Hepatocyte (in vitro differentiated cells): Measurements from ENCODE around the gene CXCL5.

Source experiments
- CTCF ChIP-seq: fragments of 200-600 bp; sonication (generic); IDR thresholded peaks from 2 replicates; pipeline ENCODE4 v1.5.1; 2016; ENCODE audit warnings: antibody characterized with exemption, mild to moderate bottlenecking; ENCODE audit not compliant: poor library complexity
- EZH2 ChIP-seq: fragments of 200-600 bp; sonication (generic); IDR thresholded peaks from 2 replicates; pipeline ENCODE4 v1.6.1; 2016; ENCODE audit warnings: antibody characterized with exemption, mild to moderate bottlenecking, borderline replicate concordance

DNA sequence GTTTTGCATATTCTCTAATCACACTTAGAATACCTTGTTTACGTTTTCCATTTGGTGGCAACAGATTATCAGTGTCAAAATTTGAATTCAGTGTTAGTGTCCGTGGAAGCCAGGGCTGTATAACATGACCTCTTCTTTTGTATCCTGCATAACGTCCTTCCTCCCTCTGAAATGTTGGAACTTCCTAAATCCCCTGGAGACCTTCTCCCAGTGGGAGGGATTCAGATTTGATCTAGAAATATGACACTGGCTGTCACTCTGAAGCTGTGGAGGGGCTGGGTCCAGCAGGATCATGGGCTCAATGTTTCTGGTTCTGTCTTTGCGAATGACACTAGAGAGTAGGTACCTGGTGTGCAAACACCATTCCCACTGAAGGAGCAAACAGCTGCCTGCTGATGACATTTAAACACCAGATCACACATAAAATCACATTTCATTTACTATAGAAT lies 40.9 kb upstream of the CXCL5 start:
- no peak for TF ChIP-seq CTCF
- no peak for TF ChIP-seq EZH2
